K562 (cell line): ENCODE results near the gene ZNF558. TPM values are rescaled to one million over a fixed set of nuclear protein-coding genes. Genes with fewer than 3 reads are reported as not detected.

Source experiments
- ATAC-seq: fragments of 200-7000 bp; cut with Tn5 transposase; 3 replicates; pipeline ENCODE4 v1.9.1; 2020; ENCODE audit warnings: moderate library complexity
- BruUV-seq: library from RNA; stranded (reverse); fragments of 400-500 nt; replicated peaks from 2 replicates; lab custom pipeline; 2021; lab: Mats Ljungman, UMichigan
- CTCF ChIA-PET: fragments of 300-600 bp; formaldehyde crosslinking; extraction: SDS; loops from one replicate; lab custom pipeline; 2021; ENCODE audit warnings: low intra/inter-chr PET ratio; lab: Yijun Ruan, JAX
- POLR2A ChIA-PET: fragments of 300-600, 350-650 bp; sonication (Branson Sonifier 250); formaldehyde crosslinking; extraction: SDS; loops from one replicate; lab custom pipeline; 2021; ENCODE audit warnings: antibody characterized with exemption, inconsistent platforms; lab: Yijun Ruan, JAX
- DNase-seq, 4 experiments: peaks; one replicate each; pipeline versions ENCODE4 v3.0.0 to v3.0.0-alpha.2; 2011 to 2018; ENCODE audit warnings: low spot score in 3 of 4, mixed read lengths in 3 of 4; ENCODE audit errors: extremely low read depth in 1 of 4
- FAIRE-seq: peaks from 2 replicates; lab custom pipeline; 2011; peaks lifted over from hg19 to GRCh38; lab: Jason Lieb, UNC
- H2AFZ ChIP-seq: 2 replicates; pipeline ENCODE4 v1.6.0; 2011; ENCODE audit warnings: low read depth, low read length, control low read depth, inconsistent platforms
- H3K27ac ChIP-seq: fragments of 200-600 bp; 3 replicates; pipeline ENCODE4 v1.8.0; 2011; ENCODE audit warnings: low read depth, mild to moderate bottlenecking, control low read depth, inconsistent platforms, low read length, moderate library complexity, mixed read lengths; ENCODE audit errors: extremely low read depth
- H3K27me3 ChIP-seq, 2 experiments: fragments of 300-600 bp in 1 of 2; 2 replicates in 1 of 2; 3 replicates in 1 of 2; pipeline versions ENCODE4 v1.6.0 to v1.8.0; 2011; ENCODE audit warnings: inconsistent platforms in 2 of 2, low read length in 2 of 2, mild to moderate bottlenecking in 1 of 2, mixed read lengths in 1 of 2, moderate library complexity in 1 of 2; ENCODE audit not compliant: control insufficient read depth in 2 of 2, insufficient read depth in 2 of 2
- H3K36me3 ChIP-seq: fragments of 300-600 bp; 3 replicates; pipeline ENCODE4 v1.8.0; 2011; ENCODE audit warnings: mild to moderate bottlenecking, low read length, inconsistent platforms; ENCODE audit not compliant: control insufficient read depth, insufficient read depth
- H3K4me1 ChIP-seq, 2 experiments: fragments of 200-600 bp in 1 of 2; replicated peaks in 1 of 2; 2 replicates in 1 of 2; 3 replicates in 1 of 2; pipeline versions ENCODE4 v1.5.1 to v1.8.0; 2011; ENCODE audit warnings: inconsistent platforms in 2 of 2, low read length in 2 of 2, mild to moderate bottlenecking in 1 of 2, mixed read lengths in 1 of 2, moderate library complexity in 1 of 2; ENCODE audit not compliant: control insufficient read depth in 2 of 2, insufficient read depth in 2 of 2
- H3K4me2 ChIP-seq: 2 replicates; pipeline ENCODE4 v1.6.1; 2011; ENCODE audit warnings: low read length, control low read depth, inconsistent platforms, mixed read lengths; ENCODE audit not compliant: insufficient read depth
- H3K4me3 ChIP-seq: fragments of 200-600 bp; sonication (generic), shearing (Covaris generic); 2 replicates; pipeline ENCODE4 v1.5.1; 2016; ENCODE audit warnings: control low read depth, inconsistent platforms
- H3K79me2 ChIP-seq: fragments of 200-600 bp; 3 replicates; pipeline ENCODE4 v1.8.0; 2011; ENCODE audit warnings: low read length, inconsistent platforms; ENCODE audit not compliant: control insufficient read depth, insufficient read depth
- H3K9ac ChIP-seq, 2 experiments: 2 replicates each; pipeline versions ENCODE4 v1.6.0 to v1.6.1; 2011; ENCODE audit warnings: low read depth in 2 of 2, low read length in 2 of 2, control low read depth in 1 of 2, inconsistent platforms in 1 of 2, mild to moderate bottlenecking in 1 of 2, mixed read lengths in 1 of 2; ENCODE audit not compliant: insufficient read depth in 1 of 2
- H3K9me1 ChIP-seq: one replicate; pipeline ENCODE4 v1.6.0; 2011; ENCODE audit warnings: inconsistent platforms, mild to moderate bottlenecking, low read length, moderate library complexity; ENCODE audit not compliant: control insufficient read depth, insufficient read depth
- H3K9me3 ChIP-seq: replicated peaks from 2 replicates; pipeline ENCODE4 v1.5.1; 2011; ENCODE audit warnings: low read depth, low read length, inconsistent platforms; ENCODE audit not compliant: control insufficient read depth, insufficient read depth
- H4K20me1 ChIP-seq: replicated peaks from 2 replicates; pipeline ENCODE4 v1.6.1; 2011; ENCODE audit warnings: low read length, inconsistent platforms, mixed read lengths; ENCODE audit not compliant: control insufficient read depth, insufficient read depth
- CSDE1 ChIP-seq, 2 experiments: fragments of 450-650 bp; IDR thresholded peaks; 2 replicates each; pipeline ENCODE4 v1.6.1; 2016; ENCODE audit warnings: mild to moderate bottlenecking in 1 of 2
- NR2C2 ChIP-seq, 2 experiments: fragments of 200-800 bp in 1 of 2; sonication (Bioruptor generic) in 1 of 2; sonication (generic) in 1 of 2; formaldehyde crosslinking in 1 of 2; IDR thresholded peaks; 2 replicates each; pipeline versions ENCODE4 v1.6.1 to v1.8.0; 2016 to 2022; ENCODE audit warnings: mild to moderate bottlenecking in 1 of 2, missing compliant biosample characterization in 1 of 2, missing genetic modification characterization in 1 of 2, missing genetic modification reagents in 1 of 2
- RBM22 ChIP-seq: fragments of 200-400 bp; formaldehyde crosslinking; IDR thresholded peaks from 2 replicates; pipeline ENCODE4 v1.6.1; 2018; ENCODE audit warnings: low read length, low read depth; ENCODE audit not compliant: poor library complexity, severe bottlenecking
- STAT6 ChIP-seq: sonication (generic); formaldehyde crosslinking; IDR thresholded peaks from 2 replicates; pipeline ENCODE4 v1.8.1; 2023; ENCODE audit warnings: mild to moderate bottlenecking, missing genetic modification reagents
- ZNF75A ChIP-seq: fragments of 450-650 bp; formaldehyde crosslinking; IDR thresholded peaks from 2 replicates; pipeline ENCODE4 v1.4.0; 2020; ENCODE audit warnings: mild to moderate bottlenecking
- WGBS: fragments of 100-300 bp; shearing (Covaris generic); methylation state at CpG from one replicate; pipeline ENCODE4 v1.1.6; 2016; ENCODE audit warnings: low coverage, mixed read lengths; ENCODE audit not compliant: insufficient coverage; ENCODE audit errors: missing lambda C conversion rate; 5-methylcytosine and 5-hydroxymethylcytosine counted together
- in situ Hi-C: fragments of 300-500 bp; cut with MboI; formaldehyde crosslinking; loops from 4 replicates; pipeline ENCODE4 v1.15.0; 2018; ENCODE audit warnings: inconsistent platforms, mixed read lengths
- intact Hi-C: fragments of 100-400 bp; cut with micrococcal nuclease; formaldehyde crosslinking; loops from 2 replicates; pipeline ENCODE4 v1.14.2; 2022
- polyA plus RNA-seq, 8 experiments: library from polyadenylated mRNA; depleted of rRNA in 4 of 8; stranded (reverse) in 5 of 8; unstranded in 3 of 8; fragments of >200 nt; fragmentation: Nextera tagmentation in 2 of 8; fragmentation: Illumina TruSeq in 1 of 8; extraction: Ambion mirVana in 2 of 8; extraction: Trizol in 1 of 8; gene quantifications; 2 replicates each; pipeline versions ENCODE4 v1.2.1 to v1.2.3, GENCODE V29; 2011 to 2014; ENCODE audit warnings: inconsistent platforms in 1 of 8, missing spikeins in 1 of 8
- total RNA-seq, 7 experiments: library from RNA; depleted of rRNA in 6 of 7; stranded (reverse); fragments of >200 nt in 6 of 7; fragmentation: Illumina TruSeq in 2 of 7; extraction: Trizol in 2 of 7; gene quantifications; 2 replicates each; pipeline versions ENCODE4 v1.2.1 to v1.2.3, GENCODE V29; 2011 to 2021; ENCODE audit warnings: low replicate concordance in 1 of 7
- TF ChIP-seq, protein P1 (sequence below): fragments of 450-650 bp; IDR thresholded peaks from 2 replicates; pipeline ENCODE4 v1.6.1; 2016; ENCODE audit warnings: mild to moderate bottlenecking, moderate library complexity

Gene ZNF558
- total and polyA plus RNA-seq, 9 of the 15 experiments (the other 6 are each of a cell fraction or from before 2014, with no cell fraction given), result 5.4 to 47.6 (median 21.2) TPM

- no peaks in the 10 kb centered on the region for H3K27me3 ChIP-seq
- H3K4me1 ChIP-seq, result no peaks in the 10 kb centered on the region
- FAIRE-seq, result no peak
- H3K9ac ChIP-seq, result no peak overlapping the region
- ChIA-PET POLR2A (interaction anchor here (0.6 kb wide), 1 partner anchor 10 kb away, joined by 3 read pairs; no protein-coding TSS in a partner anchor), CTCF (no interaction called here)
- DNase-seq, result peak in 1 of 4 experiments; percentile 7
- H3K79me2 ChIP-seq, result no peaks in the 10 kb centered on the region
- intact Hi-C loops (no loop called here), in situ Hi-C loops (no loop called here)
- no peak overlapping the region for H3K4me3 ChIP-seq
- peaks cover 50% of the 10 kb centered on the region for H3K36me3 ChIP-seq
- BruUV-seq, result TSS peak; percentile 37
- ATAC-seq, result no peak
- no peaks in the 10 kb centered on the region for H4K20me1 ChIP-seq
- H3K9me3 ChIP-seq, result peaks cover 46% of the 10 kb centered on the region
- no peaks in the 10 kb centered on the region for H3K9me1 ChIP-seq
- no peak overlapping the region for H2AFZ ChIP-seq
- H3K27ac ChIP-seq, result no peak overlapping the region
- no peak overlapping the region for H3K4me2 ChIP-seq
- 87% methylated on average over 10 of the region's 10 CpGs for WGBS
- no peak for TF ChIP-seq CSDE1 (IDR thresholded peaks at IDR 0.05)
- TF ChIP-seq NR2C2 (CRISPR knock-in tag; IDR thresholded peaks at IDR 0.05), result no peak
- TF ChIP-seq NR2C2 (tag; IDR thresholded peaks at IDR 0.05), result no peak
- peak; percentile 99 for TF ChIP-seq ZNF75A (CRISPR knock-in tag)
- TF ChIP-seq, protein P1, sequence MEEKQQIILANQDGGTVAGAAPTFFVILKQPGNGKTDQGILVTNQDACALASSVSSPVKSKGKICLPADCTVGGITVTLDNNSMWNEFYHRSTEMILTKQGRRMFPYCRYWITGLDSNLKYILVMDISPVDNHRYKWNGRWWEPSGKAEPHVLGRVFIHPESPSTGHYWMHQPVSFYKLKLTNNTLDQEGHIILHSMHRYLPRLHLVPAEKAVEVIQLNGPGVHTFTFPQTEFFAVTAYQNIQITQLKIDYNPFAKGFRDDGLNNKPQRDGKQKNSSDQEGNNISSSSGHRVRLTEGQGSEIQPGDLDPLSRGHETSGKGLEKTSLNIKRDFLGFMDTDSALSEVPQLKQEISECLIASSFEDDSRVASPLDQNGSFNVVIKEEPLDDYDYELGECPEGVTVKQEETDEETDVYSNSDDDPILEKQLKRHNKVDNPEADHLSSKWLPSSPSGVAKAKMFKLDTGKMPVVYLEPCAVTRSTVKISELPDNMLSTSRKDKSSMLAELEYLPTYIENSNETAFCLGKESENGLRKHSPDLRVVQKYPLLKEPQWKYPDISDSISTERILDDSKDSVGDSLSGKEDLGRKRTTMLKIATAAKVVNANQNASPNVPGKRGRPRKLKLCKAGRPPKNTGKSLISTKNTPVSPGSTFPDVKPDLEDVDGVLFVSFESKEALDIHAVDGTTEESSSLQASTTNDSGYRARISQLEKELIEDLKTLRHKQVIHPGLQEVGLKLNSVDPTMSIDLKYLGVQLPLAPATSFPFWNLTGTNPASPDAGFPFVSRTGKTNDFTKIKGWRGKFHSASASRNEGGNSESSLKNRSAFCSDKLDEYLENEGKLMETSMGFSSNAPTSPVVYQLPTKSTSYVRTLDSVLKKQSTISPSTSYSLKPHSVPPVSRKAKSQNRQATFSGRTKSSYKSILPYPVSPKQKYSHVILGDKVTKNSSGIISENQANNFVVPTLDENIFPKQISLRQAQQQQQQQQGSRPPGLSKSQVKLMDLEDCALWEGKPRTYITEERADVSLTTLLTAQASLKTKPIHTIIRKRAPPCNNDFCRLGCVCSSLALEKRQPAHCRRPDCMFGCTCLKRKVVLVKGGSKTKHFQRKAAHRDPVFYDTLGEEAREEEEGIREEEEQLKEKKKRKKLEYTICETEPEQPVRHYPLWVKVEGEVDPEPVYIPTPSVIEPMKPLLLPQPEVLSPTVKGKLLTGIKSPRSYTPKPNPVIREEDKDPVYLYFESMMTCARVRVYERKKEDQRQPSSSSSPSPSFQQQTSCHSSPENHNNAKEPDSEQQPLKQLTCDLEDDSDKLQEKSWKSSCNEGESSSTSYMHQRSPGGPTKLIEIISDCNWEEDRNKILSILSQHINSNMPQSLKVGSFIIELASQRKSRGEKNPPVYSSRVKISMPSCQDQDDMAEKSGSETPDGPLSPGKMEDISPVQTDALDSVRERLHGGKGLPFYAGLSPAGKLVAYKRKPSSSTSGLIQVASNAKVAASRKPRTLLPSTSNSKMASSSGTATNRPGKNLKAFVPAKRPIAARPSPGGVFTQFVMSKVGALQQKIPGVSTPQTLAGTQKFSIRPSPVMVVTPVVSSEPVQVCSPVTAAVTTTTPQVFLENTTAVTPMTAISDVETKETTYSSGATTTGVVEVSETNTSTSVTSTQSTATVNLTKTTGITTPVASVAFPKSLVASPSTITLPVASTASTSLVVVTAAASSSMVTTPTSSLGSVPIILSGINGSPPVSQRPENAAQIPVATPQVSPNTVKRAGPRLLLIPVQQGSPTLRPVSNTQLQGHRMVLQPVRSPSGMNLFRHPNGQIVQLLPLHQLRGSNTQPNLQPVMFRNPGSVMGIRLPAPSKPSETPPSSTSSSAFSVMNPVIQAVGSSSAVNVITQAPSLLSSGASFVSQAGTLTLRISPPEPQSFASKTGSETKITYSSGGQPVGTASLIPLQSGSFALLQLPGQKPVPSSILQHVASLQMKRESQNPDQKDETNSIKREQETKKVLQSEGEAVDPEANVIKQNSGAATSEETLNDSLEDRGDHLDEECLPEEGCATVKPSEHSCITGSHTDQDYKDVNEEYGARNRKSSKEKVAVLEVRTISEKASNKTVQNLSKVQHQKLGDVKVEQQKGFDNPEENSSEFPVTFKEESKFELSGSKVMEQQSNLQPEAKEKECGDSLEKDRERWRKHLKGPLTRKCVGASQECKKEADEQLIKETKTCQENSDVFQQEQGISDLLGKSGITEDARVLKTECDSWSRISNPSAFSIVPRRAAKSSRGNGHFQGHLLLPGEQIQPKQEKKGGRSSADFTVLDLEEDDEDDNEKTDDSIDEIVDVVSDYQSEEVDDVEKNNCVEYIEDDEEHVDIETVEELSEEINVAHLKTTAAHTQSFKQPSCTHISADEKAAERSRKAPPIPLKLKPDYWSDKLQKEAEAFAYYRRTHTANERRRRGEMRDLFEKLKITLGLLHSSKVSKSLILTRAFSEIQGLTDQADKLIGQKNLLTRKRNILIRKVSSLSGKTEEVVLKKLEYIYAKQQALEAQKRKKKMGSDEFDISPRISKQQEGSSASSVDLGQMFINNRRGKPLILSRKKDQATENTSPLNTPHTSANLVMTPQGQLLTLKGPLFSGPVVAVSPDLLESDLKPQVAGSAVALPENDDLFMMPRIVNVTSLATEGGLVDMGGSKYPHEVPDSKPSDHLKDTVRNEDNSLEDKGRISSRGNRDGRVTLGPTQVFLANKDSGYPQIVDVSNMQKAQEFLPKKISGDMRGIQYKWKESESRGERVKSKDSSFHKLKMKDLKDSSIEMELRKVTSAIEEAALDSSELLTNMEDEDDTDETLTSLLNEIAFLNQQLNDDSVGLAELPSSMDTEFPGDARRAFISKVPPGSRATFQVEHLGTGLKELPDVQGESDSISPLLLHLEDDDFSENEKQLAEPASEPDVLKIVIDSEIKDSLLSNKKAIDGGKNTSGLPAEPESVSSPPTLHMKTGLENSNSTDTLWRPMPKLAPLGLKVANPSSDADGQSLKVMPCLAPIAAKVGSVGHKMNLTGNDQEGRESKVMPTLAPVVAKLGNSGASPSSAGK, result no peak
- no peak for TF ChIP-seq RBM22
- TF ChIP-seq STAT6 (CRISPR knock-in tag), result no peak
Observed at GRCh38 chr19:8811315-8812172, 20.6 kb downstream of the ZNF558 start.
